ENCODE measurements around the gene ZCCHC7.
"Not testable (repeated sequence)": the region's sequence is repeated elsewhere in the genome, so short reads cannot be mapped to it uniquely, and the experiment has no call there.

ZCCHC7 gene

DNA sequence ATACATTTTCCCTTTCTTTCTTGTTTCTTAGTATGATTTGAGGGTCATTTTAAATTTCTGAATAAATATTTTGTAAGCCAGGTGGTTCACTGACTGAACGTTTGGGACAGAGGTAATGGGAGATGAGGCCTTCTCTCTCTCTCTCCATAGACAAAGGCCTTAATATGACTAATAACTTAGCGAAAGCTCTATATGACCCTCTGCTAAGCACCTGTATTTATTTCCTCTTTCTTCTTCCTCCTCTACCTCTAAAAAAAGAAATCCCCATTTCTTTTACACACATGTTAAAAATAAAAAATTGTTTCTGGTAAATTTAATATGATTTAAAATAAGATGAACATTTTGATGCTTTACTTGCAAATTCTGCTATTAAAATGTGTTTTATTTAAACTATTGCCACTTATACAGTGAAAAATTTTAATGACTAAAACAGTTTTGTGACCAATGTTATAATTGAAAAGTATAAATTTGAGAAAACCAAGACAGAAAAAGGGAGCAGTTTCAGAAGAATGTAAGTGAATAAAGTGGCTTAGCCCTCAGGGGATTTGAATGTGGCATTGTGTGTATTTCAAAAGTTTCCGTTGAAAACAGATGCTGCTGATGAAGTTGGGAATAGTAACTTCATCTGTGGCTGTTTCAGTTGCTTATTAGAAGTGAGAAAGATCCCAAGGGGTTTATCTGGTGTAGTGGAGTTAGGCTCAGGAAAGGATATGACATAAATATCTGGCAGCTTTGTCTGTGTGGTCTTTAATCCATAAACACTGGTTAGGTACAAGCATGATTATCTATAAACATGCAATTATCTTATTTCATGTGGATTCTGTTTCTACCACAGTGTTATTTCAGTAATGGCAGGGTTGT, 173.5 kb downstream of the ZCCHC7 start:
- DNase-seq (ENCODE audit: low read depth in 2 of 2, low spot score in 1 of 2) = no peak

DNA sequence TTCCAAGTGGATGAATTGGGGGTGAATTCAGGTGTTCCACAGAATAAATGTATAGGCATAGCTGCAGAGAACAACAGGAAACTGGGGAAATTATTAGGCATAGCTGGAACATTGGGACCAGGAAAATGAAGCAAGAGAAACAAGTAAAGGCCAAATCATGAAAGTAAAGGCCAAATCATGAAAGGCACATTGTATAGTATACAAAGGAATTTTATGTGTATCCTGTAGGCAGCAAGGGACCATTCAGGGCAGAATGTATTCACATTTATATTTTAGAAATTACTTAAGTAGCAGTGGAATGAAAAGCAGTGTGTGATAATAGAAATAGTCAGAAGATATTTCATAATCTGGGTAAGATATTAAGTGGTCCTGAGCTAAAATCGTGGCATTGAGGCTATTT, 174.8 kb downstream of the ZCCHC7 start:
- DNase-seq (ENCODE audit: low read depth in 2 of 2, low spot score in 1 of 2) = no peak

GRCh38 chr9:37295796-37296195, 175.4 kb downstream of the ZCCHC7 start:
- no peak for DNase-seq (ENCODE audit: low read depth in 2 of 2, low spot score in 1 of 2)

DNA sequence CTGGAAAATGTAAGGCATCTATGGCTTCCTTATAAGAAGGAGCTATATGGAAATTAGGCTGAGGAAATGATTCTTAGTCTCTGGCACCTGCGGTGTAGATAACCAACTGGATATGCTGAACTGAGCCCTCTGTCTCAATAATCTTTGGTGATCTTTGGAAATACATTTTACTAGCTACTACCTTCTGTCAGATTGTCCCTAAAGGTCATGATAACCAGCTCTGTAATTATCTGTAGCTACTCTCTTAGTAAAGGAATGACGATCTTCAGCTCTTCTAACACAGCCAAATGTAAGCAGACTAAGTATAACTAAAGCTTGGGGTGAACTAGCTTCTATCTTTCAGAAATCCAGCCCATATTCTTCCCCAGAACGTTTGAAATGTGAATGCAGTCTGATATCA, 177.2 kb downstream of the ZCCHC7 start:
- no peak for DNase-seq (ENCODE audit: low read depth in 2 of 2, low spot score in 1 of 2)

GRCh38 chr9:37300620-37301019, 180.2 kb downstream of the ZCCHC7 start:
- no peak for DNase-seq (ENCODE audit: low read depth in 2 of 2, low spot score in 1 of 2)

DNA sequence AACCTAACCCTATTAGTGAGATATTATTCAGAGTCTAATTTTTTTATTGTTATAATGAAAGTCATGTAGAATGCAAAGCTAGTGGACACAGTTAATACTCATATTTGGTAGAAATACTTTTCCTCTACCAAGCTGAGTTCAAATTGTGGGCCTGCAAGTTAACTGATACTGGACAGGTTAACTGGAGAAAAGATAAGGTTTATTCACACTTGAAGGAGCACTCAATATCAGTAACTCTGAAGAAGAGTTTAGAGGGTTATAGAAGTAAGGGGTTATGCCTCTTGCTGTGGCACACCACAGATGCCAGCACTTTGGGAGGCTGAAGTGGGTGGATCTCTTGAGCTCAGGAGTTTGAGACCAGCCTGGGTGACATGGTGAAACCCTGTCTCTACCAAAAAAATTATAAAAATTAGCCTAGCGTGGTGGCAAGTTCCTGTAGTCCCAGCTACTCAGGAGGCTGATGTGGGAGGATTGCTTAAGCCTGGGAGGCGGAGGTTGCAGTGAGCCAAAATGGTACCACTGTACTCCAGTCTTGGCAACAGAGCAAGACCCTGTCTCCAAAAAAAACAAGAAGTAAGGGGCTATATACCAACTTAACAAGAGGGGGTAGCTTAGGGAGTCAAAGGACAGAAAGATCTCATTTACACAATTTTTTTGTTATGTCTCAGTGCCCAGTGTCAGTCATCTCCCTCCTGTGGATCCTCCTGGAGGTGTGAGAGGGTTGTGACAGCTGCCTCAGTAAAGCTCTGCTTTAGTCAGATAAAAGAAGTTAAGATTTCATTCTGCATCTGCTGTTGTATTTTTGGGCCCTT, 180.9 kb downstream of the ZCCHC7 start:
- no peak for DNase-seq (ENCODE audit: low read depth in 2 of 2, low spot score in 1 of 2)

DNA sequence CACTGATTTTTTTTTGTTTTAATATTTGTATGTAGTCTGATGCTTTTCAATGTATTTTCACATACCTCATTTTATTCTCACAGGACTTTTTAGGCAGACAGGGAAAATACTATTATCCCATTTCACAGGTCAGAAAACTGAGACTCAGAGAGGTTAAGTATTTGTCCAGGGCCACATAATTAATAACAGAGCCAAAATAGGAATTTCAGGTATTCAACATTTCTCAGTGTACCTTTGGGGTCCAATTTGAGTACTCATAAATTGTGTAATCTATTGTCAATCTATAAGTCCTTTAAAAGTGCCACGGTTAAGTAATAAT, 181.4 kb downstream of the ZCCHC7 start:
- no peak for DNase-seq (ENCODE audit: low read depth in 2 of 2, low spot score in 1 of 2)

DNA sequence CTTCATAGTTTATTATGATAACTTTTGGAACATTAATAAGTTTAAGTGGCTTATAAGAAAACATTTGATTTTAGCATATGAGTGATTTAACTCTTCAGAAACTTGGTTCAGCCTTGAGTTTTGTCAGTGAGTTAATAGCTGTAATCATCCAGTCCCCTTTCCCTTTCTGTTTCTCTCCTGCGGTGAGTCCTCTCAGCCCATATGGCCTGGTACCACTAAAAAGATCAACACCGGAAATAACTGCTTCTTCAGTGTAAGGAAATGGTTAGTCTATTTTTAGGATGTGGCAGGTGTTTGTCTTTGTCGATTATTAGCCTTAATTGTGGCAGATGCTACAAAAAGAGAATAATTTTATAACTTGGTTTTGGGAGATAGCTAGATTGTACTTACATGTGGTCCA, 181.9 kb downstream of the ZCCHC7 start:
- no peak for DNase-seq (ENCODE audit: low read depth in 2 of 2, low spot score in 1 of 2)

- not testable (repeated sequence) for DNase-seq (ENCODE audit: low read depth in 2 of 2, low spot score in 1 of 2)
These were observed 182.9 kb downstream of the ZCCHC7 start for GRCh38 chr9:37303272-37303671.

- DNase-seq (ENCODE audit: low read depth in 2 of 2, low spot score in 1 of 2) = no peak
These were observed 188.8 kb downstream of the ZCCHC7 start for GRCh38 chr9:37309136-37309535.

DNA sequence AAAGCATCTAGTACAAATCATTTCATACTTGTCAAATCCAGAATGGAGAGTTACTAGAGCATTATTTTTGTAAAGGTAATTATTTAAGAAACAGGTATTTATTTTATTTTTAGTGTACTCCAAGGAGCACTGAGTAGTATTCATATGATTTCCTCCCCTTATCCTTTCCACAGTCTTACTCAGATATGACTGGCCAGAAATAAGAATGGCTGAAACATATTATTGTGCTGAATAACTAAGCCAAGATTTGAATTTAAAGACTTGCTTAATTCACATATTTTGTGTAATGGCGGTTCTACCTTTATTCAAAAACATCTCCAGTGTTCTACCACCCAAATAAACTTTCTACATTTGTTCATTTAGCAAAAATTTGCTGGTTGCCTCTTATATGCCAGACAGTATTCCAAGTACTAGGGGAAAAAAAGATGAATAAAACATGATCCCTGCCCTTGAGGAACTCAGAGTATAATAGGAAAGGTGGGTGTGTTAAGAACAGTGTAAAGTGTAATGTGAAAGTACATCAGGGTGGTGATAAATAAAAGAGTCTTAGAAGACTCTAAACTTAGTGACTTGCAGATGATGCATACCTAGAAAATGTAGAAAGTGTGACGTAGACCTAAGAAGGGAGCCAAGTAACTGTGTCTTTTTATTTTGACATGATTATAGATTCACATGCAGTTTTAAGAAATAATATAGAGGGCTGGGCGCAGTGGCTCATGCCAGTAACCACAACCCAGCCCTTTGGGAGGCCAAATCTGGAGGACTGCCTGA, 191.7 kb downstream of the ZCCHC7 start:
- DNase-seq (ENCODE audit: low read depth in 2 of 2, low spot score in 1 of 2) = no peak

GRCh38 chr9:37324261-37324683, 203.9 kb downstream of the ZCCHC7 start:
- DNase-seq (ENCODE audit: low read depth in 2 of 2, low spot score in 1 of 2) = no peak

- no peak for DNase-seq (ENCODE audit: low read depth in 2 of 2, low spot score in 1 of 2)
These were observed 204.5 kb downstream of the ZCCHC7 start for GRCh38 chr9:37324691-37325490.

- DNase-seq (ENCODE audit: low read depth in 2 of 2, low spot score in 1 of 2) = no peak
These were observed 205.4 kb downstream of the ZCCHC7 start for GRCh38 chr9:37325778-37326177.

GRCh38 chr9:37327553-37327952, 207.2 kb downstream of the ZCCHC7 start:
- no peak for DNase-seq (ENCODE audit: low read depth in 2 of 2, low spot score in 1 of 2)

GRCh38 chr9:37328556-37329227, 208.3 kb downstream of the ZCCHC7 start:
- no peak for DNase-seq (ENCODE audit: low read depth in 2 of 2, low spot score in 1 of 2)

DNA sequence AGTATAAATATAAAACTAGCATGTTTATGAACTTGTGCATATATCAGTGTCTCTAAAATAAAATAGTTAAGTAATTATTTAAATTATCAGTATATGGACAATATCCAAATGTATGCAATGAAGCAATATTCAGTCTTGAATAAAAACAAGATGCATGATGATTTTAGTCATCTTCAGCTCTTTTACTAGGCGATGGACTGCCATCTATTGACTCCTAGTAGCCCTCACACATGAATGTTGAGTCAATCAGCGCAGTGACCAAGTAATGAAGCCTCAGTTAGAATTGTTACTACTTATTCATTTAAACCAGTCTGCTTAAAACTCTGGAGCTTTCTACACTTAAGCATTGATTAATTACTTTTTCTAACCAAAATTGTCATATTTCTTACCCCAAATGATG, 209.2 kb downstream of the ZCCHC7 start:
- DNase-seq (ENCODE audit: low read depth in 2 of 2, low spot score in 1 of 2) = no peak

DNA sequence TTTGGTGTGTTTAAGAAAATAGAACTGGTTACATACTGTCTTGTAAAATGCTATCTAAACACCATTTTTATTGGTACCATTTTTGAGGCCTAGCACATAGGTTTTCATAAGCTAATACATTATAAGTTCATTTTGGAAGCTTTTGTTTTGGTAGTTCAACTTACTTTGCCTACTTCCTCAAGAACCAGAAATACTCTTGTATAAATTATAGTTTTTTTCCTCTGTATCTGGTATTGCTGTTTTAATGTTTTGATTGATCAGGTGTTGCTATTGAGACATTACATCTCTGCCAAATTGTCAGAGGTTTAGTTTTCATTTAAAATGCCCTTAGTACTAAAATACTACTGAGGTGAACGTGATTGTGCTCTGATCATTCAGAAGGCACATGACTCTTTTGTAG, 211.5 kb downstream of the ZCCHC7 start:
- no peak for DNase-seq (ENCODE audit: low read depth in 2 of 2, low spot score in 1 of 2)

- DNase-seq (ENCODE audit: low read depth in 2 of 2, low spot score in 1 of 2) = no peak
These were observed 212.2 kb downstream of the ZCCHC7 start for GRCh38 chr9:37332578-37332977.

GRCh38 chr9:37333288-37333687, 212.9 kb downstream of the ZCCHC7 start:
- no peak for DNase-seq (ENCODE audit: low read depth in 2 of 2, low spot score in 1 of 2)

Measured in stimulated activated CD8-positive, alpha-beta memory T cell treated with anti-CD3 and anti-CD28 coated beads, Interleukin-4, amount 100 ng/mL, for 1 hour (primary cell).